GM18858 (cell line): ENCODE data around the gene CXCL5.
"Not testable (repeated sequence)": the region's sequence is repeated elsewhere in the genome, so short reads cannot be mapped to it uniquely, and the experiment has no call there.

Source experiments
- ATAC-seq: cut with Tn5 transposase; IDR thresholded peaks from one replicate; pipeline ENCODE4 v1.9.1; 2021; ENCODE audit not compliant: unreplicated experiment

Gene CXCL5

GRCh38 chr4:73974352-73974751 lies 24.1 kb downstream of the CXCL5 start:
- ATAC-seq: no peak

DNA sequence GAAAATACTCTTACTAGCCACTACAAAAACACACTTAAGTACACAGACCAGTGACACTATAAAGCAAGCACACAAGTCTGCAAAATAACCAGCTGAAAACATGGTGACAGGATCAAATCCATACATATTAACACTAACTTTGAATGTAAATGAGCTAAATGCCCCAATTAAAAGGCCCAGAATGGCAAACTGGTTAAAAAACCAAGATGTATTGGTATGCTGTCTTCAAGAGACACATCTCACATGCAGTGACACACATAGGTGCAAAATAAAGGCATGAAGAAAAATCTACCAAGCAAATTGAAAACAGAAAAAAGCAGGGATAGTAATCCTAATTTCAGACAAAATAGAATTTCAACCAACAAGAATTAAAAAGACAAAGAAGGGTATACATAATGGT lies 27.5 kb downstream of the CXCL5 start:
- no peak for ATAC-seq

GRCh38 chr4:73970011-73970410 lies 28.5 kb downstream of the CXCL5 start:
- no peak for ATAC-seq

- no peak for ATAC-seq
Measured at GRCh38 chr4:73967866-73968265, 30.6 kb downstream of the CXCL5 start.

DNA sequence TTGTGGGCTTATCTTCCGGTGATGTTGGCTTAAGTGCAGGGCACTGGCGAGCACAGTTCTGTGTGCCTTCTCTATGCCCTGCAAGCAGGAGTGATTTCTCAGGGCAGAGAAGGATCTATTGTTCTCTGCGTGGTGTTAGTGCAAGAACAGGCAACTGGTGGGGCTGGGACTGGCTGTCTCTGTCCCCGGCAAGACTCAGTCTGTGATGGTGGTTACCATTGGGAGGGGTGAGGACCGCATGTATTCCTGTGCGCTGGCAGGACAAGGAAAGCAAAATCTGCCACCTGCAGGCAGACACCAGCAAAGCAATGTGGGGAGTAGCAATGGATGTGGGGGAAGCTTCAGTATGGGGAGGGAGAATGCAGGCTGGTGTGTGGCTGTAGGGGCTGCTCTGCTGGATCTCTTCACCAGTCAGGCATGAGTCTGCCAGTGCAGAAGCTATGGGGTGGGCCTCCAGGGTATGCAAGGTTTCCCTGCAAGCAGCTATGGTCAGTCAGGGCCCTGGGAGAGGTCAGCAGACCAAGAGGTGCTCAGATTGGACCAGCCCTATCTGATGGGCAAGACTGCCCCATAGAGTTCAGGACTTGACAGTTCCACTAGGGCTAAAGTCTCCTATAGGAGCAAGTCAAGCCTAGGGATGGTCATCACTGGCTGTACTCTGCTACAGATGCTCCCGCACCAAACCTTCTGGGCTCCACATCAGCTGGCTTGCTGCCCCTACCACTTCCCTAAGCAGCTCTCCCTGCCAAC lies 33.4 kb downstream of the CXCL5 start:
- no peak for ATAC-seq

DNA sequence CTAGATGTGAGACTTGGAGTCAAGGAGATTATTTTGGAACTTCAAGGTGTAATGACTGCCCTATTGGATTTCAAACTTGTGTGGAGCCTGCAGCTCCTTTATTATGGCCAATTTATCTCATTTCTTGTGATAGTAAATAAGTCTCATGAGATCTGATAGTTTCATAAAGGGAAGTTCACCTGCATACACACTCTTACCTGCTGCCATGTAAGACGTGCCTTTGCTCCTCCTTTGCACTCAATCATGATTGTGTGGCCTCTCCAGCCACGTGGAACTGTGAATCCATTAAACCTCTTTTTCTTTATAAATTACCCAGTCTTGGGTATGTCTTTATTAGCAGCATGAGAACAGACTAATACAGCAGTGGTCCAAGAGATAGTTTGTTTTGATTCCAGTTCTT lies 35.8 kb downstream of the CXCL5 start:
- ATAC-seq: no peak

- not testable (repeated sequence) for ATAC-seq
Measured at GRCh38 chr4:73959041-73959440, 39.4 kb downstream of the CXCL5 start.

GRCh38 chr4:73952352-73952751 lies 46.1 kb downstream of the CXCL5 start:
- ATAC-seq: no peak

DNA sequence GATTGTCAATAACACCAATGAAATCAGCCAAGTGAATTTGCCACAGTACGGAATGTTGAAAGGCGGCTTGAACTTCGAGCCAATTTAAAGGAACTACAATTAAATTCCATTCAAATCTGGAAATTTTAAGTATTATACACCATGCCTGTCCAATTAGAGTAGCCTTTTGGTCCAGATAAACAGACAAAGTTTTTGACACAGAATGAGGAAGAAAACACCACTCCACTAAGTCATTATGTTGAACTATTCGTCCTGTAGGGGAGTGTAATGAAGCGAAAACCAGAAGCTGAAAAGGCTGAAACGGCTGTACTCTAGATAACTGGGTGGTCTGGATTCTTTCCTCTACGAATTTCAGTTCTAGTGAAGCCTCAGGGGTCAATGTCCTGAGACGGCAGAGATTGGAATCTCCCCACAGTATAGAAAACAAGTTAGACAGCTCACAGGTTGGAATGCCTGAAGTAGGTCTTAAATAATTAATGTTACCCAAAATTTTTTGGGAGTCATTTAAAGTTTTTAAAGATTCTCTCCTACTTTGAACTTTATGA lies 48.0 kb downstream of the CXCL5 start:
- not testable (repeated sequence) for ATAC-seq

DNA sequence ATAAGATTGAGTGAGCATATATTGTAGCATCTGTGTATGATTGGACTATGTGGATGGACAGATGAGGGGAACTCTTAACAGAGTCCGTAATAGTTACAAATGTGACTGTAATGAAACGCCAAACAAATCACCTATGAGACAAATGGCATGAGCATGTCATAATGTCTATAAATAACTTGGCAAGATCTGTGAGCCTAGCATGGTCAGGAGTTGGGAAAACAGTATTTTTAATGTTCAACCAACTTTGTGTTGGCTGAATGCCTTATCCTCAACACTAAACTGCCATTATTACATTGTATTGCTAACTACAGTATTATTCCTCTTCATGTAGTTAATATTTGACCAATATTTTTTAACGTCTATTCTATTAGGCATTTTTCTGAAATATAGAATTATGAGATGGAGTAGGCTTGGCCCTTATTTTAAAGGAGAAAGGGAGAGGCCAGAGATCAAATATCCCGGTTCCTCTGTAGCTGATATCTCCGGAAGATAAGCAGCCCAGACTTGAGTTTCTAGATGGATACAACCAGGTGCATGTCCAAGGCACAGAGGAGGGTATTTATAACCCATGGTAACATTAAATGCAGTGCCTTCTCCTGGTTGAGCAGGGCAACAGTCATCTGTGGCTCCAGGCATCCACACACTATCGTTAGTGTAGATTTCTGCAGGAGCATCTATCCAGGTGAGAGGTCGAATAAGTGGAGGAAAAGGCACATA lies 49.3 kb downstream of the CXCL5 start:
- ATAC-seq: no peak

DNA sequence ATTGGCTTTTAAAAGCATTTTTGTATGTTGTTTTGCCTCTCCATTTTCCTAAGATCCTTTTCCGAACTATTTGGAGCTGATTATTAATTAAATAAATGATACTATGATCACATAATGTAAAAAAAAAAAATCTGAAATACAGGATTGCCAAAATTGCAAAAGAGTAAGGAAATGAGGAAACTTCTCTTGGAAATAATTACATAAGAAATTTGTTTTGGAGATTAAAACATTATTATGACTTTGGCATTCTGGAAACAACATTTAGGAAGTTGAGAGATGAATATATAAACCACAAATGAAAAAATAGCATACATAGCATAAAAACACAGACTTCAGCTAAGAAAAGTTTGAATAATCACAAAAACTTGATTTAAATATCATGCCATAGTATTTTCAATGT lies 50.2 kb downstream of the CXCL5 start:
- no peak for ATAC-seq

DNA sequence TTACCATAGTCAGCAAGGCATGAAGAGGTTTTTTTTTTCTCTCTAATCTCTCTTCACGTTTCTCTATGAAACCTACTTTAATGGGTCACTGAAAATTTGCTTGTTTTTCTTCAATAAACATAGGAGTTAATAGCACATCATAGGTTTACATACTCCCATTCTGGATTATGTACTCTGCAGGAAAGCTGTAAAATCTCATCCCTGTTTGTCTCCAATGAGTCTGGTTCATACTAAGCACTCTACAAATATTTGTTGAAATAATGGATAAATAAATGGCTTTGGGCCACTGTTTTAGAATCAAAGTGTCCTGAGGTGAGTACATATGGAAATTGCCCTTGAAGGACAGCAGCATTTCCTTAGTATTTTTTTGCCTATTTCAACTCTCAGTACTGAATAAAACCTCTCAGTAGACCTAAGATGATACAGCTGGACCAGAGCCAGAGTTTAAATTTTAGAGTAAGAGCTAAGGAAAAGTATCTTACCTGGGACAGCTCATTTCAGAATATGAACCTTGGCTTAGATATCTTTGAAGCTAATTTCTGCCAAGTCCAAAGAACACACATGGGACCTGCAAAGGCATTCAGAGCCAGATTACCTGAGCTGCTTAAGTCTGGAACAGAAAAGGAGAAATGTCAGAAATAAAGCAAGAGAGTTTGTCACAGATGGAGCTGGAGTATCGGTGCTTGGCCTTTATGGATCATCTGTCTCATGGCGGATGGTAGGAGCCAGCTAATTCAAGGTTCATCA lies 51.1 kb downstream of the CXCL5 start:
- ATAC-seq: no peak

DNA sequence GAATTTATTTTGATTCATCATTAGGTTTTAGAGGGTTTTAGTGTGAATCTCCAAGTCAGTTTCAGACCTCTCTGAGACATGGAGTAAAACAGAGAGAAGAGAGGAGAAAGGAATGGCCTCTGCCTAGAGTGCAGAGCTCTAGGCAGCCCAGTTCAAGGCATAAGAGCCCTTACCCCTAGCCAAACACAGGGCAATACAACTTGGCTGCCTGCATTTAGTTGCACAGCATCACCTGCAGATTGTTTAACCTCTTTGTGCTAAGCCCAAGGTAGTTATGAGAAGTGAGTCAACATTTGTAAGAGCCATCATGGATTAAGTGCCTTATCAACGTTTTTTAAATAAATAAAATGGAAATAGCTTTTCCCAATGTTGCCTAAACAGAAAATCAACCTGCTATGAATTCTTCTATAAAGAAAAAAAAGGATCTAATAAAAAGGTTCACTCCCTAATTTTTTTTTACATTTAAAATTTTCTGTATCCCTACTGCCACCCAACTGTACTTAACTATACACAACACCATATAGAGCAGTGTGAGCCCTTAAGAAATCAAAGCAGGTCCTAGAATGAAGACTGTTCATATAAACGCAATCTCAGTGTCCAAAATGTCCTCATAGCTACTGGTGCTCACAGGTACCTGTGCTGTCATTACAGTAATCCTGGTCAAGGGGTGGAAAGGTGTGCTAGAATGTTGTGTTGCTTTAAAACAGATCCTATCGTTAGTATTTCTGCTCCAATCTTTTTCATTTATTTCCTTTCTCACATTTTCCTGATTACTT lies 52.6 kb downstream of the CXCL5 start:
- no peak for ATAC-seq
